HEK293 (cell line): ENCODE measurements around the gene CCDC85C.

Experiments used
- EGR2 ChIP-seq: fragments of 450-650 bp; formaldehyde crosslinking; IDR thresholded peaks from 2 replicates; pipeline ENCODE4 v1.5.1; 2016; ENCODE audit warnings: low read depth, missing biosample characterization, missing genetic modification characterization
- GLI4 ChIP-seq: fragments of 450-650 bp; formaldehyde crosslinking; IDR thresholded peaks from 2 replicates; pipeline ENCODE4 v1.5.1; 2016; ENCODE audit warnings: missing biosample characterization, missing genetic modification characterization
- OVOL3 ChIP-seq: fragments of 450-650 bp; formaldehyde crosslinking; IDR thresholded peaks from 2 replicates; pipeline ENCODE4 v1.5.1; 2016; ENCODE audit warnings: missing biosample characterization, missing genetic modification characterization
- TRIM28 ChIP-seq: IDR thresholded peaks from 2 replicates; pipeline ENCODE4 v1.6.1; 2011; ENCODE audit warnings: low read length, control low read depth, borderline replicate concordance
- ZBTB17 ChIP-seq: fragments of 450-650 bp; formaldehyde crosslinking; IDR thresholded peaks from 2 replicates; pipeline ENCODE4 v1.5.1; 2016; ENCODE audit warnings: missing biosample characterization, missing genetic modification characterization
- ZBTB48 ChIP-seq: fragments of 450-650 bp; formaldehyde crosslinking; IDR thresholded peaks from 2 replicates; pipeline ENCODE4 v1.5.1; 2016; ENCODE audit warnings: missing biosample characterization, missing genetic modification characterization
- ZBTB8A ChIP-seq: fragments of 450-650 bp; formaldehyde crosslinking; IDR thresholded peaks from 2 replicates; pipeline ENCODE4 v1.5.1; 2016; ENCODE audit warnings: missing biosample characterization, missing genetic modification characterization
- ZFP41 ChIP-seq: fragments of 450-650 bp; formaldehyde crosslinking; IDR thresholded peaks from 2 replicates; pipeline ENCODE4 v1.5.1; 2016; ENCODE audit warnings: missing biosample characterization, missing genetic modification characterization, borderline replicate concordance
- ZIC2 ChIP-seq: fragments of 450-650 bp; formaldehyde crosslinking; IDR thresholded peaks from 2 replicates; pipeline ENCODE4 v1.5.1; 2016; ENCODE audit warnings: missing biosample characterization, missing genetic modification characterization
- ZNF157 ChIP-seq: fragments of 450-650 bp; formaldehyde crosslinking; IDR thresholded peaks from 2 replicates; pipeline ENCODE4 v1.5.1; 2016; ENCODE audit warnings: missing biosample characterization, missing genetic modification characterization
- ZNF211 ChIP-seq: fragments of 450-650 bp; formaldehyde crosslinking; IDR thresholded peaks from 2 replicates; pipeline ENCODE4 v1.5.1; 2016; ENCODE audit warnings: low read depth, missing biosample characterization, missing genetic modification characterization
- ZNF23 ChIP-seq: fragments of 450-650 bp; formaldehyde crosslinking; IDR thresholded peaks from 2 replicates; pipeline ENCODE4 v1.5.1; 2016; ENCODE audit warnings: missing biosample characterization, missing genetic modification characterization, borderline replicate concordance
- ZNF292 ChIP-seq: fragments of 450-650 bp; formaldehyde crosslinking; IDR thresholded peaks from 2 replicates; pipeline ENCODE4 v1.5.1; 2016; ENCODE audit warnings: low read depth, missing biosample characterization, missing genetic modification characterization, borderline replicate concordance
- ZNF560 ChIP-seq: fragments of 450-650 bp; formaldehyde crosslinking; IDR thresholded peaks from 2 replicates; pipeline ENCODE4 v1.5.1; 2017; ENCODE audit warnings: missing biosample characterization, missing genetic modification characterization, borderline replicate concordance
- ZNF623 ChIP-seq: fragments of 450-650 bp; formaldehyde crosslinking; IDR thresholded peaks from 2 replicates; pipeline ENCODE4 v1.5.1; 2016; ENCODE audit warnings: missing biosample characterization, missing genetic modification characterization
- ZNF629 ChIP-seq: fragments of 450-650 bp; formaldehyde crosslinking; IDR thresholded peaks from 2 replicates; pipeline ENCODE4 v1.5.1; 2017; ENCODE audit warnings: missing biosample characterization, missing genetic modification characterization
- ZNF660 ChIP-seq: fragments of 450-650 bp; IDR thresholded peaks from 2 replicates; pipeline ENCODE4 v1.5.1; 2018; ENCODE audit warnings: missing biosample characterization, mild to moderate bottlenecking, missing genetic modification characterization
- ZNF677 ChIP-seq: fragments of 450-650 bp; IDR thresholded peaks from 2 replicates; pipeline ENCODE4 v1.5.0; 2018; ENCODE audit warnings: missing biosample characterization, mild to moderate bottlenecking, missing genetic modification characterization, moderate library complexity
- ZNF76 ChIP-seq: fragments of 450-650 bp; formaldehyde crosslinking; IDR thresholded peaks from 2 replicates; pipeline ENCODE4; 2016; ENCODE audit warnings: low read depth, missing biosample characterization, missing genetic modification characterization, borderline replicate concordance
- ZNF785 ChIP-seq: fragments of 450-650 bp; formaldehyde crosslinking; IDR thresholded peaks from 2 replicates; pipeline ENCODE4 v1.5.1; 2016; ENCODE audit warnings: missing biosample characterization, missing genetic modification characterization
- ZNF830 ChIP-seq: fragments of 450-650 bp; IDR thresholded peaks from 2 replicates; pipeline ENCODE4 v1.5.0; 2018; ENCODE audit warnings: missing biosample characterization, missing genetic modification characterization, low read depth, mild to moderate bottlenecking, moderate library complexity
- ZSCAN16 ChIP-seq: fragments of 450-650 bp; formaldehyde crosslinking; IDR thresholded peaks from 2 replicates; pipeline ENCODE4 v1.5.1; 2016; ENCODE audit warnings: missing biosample characterization, missing genetic modification characterization
- ZSCAN30 ChIP-seq: fragments of 450-650 bp; IDR thresholded peaks from 2 replicates; pipeline ENCODE4 v1.5.1; 2018; ENCODE audit warnings: missing biosample characterization, mild to moderate bottlenecking, missing genetic modification characterization, moderate library complexity
- TF ChIP-seq, protein P1 (sequence below): fragments of 450-650 bp; formaldehyde crosslinking; IDR thresholded peaks from 2 replicates; pipeline ENCODE4 v1.5.1; 2016; ENCODE audit warnings: missing biosample characterization, missing genetic modification characterization
- TF ChIP-seq, protein P2 (sequence below): fragments of 450-650 bp; formaldehyde crosslinking; IDR thresholded peaks from 2 replicates; pipeline ENCODE4 v1.5.1; 2016; ENCODE audit warnings: missing biosample characterization, missing genetic modification characterization
- TF ChIP-seq, protein P3 (sequence below): fragments of 450-650 bp; formaldehyde crosslinking; IDR thresholded peaks from 2 replicates; pipeline ENCODE4 v1.5.1; 2016; ENCODE audit warnings: missing biosample characterization, missing genetic modification characterization
- TF ChIP-seq, protein P4 (sequence below): fragments of 450-650 bp; formaldehyde crosslinking; conservative IDR thresholded peaks from 2 replicates; pipeline ENCODE4 v1.5.1; 2016; ENCODE audit warnings: low read depth, missing biosample characterization, missing genetic modification characterization
- TF ChIP-seq, protein P5 (sequence below): fragments of 450-650 bp; formaldehyde crosslinking; IDR thresholded peaks from 2 replicates; pipeline ENCODE4 v1.5.1; 2016; ENCODE audit warnings: missing biosample characterization, missing genetic modification characterization

Gene CCDC85C

DNA sequence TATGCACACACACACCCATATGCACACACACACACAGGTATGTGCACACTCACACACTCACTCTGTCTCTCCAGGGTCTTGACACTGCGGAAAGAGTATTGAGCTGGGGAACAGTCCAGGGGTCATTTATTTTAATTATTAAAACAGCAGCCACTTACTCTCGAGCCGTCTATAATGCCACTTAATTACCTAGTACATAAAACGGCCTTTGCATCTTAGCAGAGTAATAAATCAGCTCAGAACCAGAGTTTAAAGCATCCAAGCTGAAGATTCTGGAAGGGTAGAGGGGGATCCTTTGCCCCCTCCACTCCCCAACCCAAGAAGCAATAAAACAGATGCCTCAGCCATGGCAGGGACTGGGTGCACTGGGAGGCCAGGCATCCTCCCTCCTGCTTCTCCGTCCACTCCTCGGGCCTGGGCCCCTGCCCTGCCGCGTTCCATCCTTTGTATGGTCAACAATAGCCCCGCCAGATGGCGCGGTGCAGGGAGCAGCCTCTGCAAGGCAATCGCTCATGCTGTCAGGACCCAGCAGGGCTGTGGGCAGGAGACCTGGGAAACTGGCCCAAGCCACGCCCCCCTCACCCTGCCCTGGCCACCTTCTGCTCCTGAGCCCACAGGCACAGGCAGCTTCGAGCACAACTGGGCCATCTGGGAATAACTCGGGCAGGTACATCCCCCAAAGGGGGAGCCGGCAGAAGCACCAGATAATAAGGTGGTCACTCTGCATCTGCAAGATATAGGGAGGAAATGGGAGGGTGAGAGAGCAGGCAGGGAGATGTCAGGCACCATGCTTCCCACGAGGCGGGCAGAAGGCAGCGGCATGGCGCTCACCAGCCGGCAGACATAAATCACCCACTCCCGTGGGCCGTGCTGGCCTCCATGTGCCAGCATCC, 40.9 kb downstream of the CCDC85C start (continued):
- TF ChIP-seq ZFP41 (tag by site-specific recombination) = no peak
- no peak for TF ChIP-seq ZNF830 (tag by site-specific recombination)
- TF ChIP-seq ZBTB17 (tag by site-specific recombination) = peak; percentile 53
- no peak for TF ChIP-seq ZNF211
- no peak for TF ChIP-seq ZNF23 (tag by site-specific recombination)
- 0 out of 2 replicates have a peak, but pooled peaks have one; percentile 14 for TF ChIP-seq ZNF629
- no peak for TF ChIP-seq ZNF677
- TF ChIP-seq EGR2 = peak; percentile 38; the same call in 1 of the 2 replicates
- no peak for TF ChIP-seq ZNF292 (tag by site-specific recombination)
- no peak for TF ChIP-seq OVOL3 (tag by site-specific recombination)
- TF ChIP-seq ZBTB48 (tag by site-specific recombination) = 0 out of 2 replicates have a peak, but pooled peaks have one; percentile 16
- TF ChIP-seq, protein P1, sequence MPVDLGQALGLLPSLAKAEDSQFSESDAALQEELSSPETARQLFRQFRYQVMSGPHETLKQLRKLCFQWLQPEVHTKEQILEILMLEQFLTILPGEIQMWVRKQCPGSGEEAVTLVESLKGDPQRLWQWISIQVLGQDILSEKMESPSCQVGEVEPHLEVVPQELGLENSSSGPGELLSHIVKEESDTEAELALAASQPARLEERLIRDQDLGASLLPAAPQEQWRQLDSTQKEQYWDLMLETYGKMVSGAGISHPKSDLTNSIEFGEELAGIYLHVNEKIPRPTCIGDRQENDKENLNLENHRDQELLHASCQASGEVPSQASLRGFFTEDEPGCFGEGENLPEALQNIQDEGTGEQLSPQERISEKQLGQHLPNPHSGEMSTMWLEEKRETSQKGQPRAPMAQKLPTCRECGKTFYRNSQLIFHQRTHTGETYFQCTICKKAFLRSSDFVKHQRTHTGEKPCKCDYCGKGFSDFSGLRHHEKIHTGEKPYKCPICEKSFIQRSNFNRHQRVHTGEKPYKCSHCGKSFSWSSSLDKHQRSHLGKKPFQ = no peak
- no peak for TF ChIP-seq ZSCAN16
- no peak for TF ChIP-seq GLI4 (tag by site-specific recombination)
- TF ChIP-seq ZSCAN30 (tag by site-specific recombination) = no peak
- peak; percentile 37; the same call in 1 of the 2 replicates for TF ChIP-seq TRIM28
- TF ChIP-seq ZNF157 (tag by site-specific recombination) = no peak
- TF ChIP-seq, protein P2, sequence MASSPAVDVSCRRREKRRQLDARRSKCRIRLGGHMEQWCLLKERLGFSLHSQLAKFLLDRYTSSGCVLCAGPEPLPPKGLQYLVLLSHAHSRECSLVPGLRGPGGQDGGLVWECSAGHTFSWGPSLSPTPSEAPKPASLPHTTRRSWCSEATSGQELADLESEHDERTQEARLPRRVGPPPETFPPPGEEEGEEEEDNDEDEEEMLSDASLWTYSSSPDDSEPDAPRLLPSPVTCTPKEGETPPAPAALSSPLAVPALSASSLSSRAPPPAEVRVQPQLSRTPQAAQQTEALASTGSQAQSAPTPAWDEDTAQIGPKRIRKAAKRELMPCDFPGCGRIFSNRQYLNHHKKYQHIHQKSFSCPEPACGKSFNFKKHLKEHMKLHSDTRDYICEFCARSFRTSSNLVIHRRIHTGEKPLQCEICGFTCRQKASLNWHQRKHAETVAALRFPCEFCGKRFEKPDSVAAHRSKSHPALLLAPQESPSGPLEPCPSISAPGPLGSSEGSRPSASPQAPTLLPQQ = 0 out of 2 replicates have a peak, but pooled peaks have one; percentile 42
- no peak for TF ChIP-seq ZNF560
- TF ChIP-seq, protein P3, sequence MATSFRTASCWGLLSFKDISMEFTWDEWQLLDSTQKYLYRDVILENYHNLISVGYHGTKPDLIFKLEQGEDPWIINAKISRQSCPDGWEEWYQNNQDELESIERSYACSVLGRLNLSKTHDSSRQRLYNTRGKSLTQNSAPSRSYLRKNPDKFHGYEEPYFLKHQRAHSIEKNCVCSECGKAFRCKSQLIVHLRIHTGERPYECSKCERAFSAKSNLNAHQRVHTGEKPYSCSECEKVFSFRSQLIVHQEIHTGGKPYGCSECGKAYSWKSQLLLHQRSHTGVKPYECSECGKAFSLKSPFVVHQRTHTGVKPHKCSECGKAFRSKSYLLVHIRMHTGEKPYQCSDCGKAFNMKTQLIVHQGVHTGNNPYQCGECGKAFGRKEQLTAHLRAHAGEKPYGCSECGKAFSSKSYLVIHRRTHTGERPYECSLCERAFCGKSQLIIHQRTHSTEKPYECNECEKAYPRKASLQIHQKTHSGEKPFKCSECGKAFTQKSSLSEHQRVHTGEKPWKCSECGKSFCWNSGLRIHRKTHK (tag by site-specific recombination) = no peak
- no peak for TF ChIP-seq ZNF785
- TF ChIP-seq, protein P4, sequence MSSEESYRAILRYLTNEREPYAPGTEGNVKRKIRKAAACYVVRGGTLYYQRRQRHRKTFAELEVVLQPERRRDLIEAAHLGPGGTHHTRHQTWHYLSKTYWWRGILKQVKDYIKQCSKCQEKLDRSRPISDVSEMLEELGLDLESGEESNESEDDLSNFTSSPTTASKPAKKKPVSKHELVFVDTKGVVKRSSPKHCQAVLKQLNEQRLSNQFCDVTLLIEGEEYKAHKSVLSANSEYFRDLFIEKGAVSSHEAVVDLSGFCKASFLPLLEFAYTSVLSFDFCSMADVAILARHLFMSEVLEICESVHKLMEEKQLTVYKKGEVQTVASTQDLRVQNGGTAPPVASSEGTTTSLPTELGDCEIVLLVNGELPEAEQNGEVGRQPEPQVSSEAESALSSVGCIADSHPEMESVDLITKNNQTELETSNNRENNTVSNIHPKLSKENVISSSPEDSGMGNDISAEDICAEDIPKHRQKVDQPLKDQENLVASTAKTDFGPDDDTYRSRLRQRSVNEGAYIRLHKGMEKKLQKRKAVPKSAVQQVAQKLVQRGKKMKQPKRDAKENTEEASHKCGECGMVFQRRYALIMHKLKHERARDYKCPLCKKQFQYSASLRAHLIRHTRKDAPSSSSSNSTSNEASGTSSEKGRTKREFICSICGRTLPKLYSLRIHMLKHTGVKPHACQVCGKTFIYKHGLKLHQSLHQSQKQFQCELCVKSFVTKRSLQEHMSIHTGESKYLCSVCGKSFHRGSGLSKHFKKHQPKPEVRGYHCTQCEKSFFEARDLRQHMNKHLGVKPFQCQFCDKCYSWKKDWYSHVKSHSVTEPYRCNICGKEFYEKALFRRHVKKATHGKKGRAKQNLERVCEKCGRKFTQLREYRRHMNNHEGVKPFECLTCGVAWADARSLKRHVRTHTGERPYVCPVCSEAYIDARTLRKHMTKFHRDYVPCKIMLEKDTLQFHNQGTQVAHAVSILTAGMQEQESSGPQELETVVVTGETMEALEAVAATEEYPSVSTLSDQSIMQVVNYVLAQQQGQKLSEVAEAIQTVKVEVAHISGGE = no peak
- TF ChIP-seq ZIC2 = peak; percentile 96
- no peak for TF ChIP-seq ZBTB8A (tag by site-specific recombination)
- peak; percentile 57 for TF ChIP-seq ZNF76
- TF ChIP-seq, protein P5, sequence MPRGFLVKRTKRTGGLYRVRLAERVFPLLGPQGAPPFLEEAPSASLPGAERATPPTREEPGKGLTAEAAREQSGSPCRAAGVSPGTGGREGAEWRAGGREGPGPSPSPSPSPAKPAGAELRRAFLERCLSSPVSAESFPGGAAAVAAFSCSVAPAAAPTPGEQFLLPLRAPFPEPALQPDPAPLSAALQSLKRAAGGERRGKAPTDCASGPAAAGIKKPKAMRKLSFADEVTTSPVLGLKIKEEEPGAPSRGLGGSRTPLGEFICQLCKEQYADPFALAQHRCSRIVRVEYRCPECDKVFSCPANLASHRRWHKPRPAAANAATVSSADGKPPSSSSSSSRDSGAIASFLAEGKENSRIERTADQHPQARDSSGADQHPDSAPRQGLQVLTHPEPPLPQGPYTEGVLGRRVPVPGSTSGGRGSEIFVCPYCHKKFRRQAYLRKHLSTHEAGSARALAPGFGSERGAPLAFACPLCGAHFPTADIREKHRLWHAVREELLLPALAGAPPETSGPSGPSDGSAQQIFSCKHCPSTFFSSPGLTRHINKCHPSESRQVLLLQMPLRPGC (tag by site-specific recombination) = no peak
- no peak for TF ChIP-seq ZNF660 (tag by site-specific recombination)
- no peak for TF ChIP-seq ZNF623 (tag by site-specific recombination)
